Stimulated activated CD4-positive, alpha-beta T cell treated with anti-CD3 and anti-CD28 coated beads, Interleukin-15, amount 100 ng/mL, for 1 hour (primary cell): ENCODE measurements around the gene NUB1.

Experiments
- DNase-seq, 2 donors: peaks; one replicate each; pipeline ENCODE4 v3.0.0-alpha.2; 2020; ENCODE audit warnings: low read depth in 1 of 2, low spot score in 1 of 2

The NUB1 gene

DNA sequence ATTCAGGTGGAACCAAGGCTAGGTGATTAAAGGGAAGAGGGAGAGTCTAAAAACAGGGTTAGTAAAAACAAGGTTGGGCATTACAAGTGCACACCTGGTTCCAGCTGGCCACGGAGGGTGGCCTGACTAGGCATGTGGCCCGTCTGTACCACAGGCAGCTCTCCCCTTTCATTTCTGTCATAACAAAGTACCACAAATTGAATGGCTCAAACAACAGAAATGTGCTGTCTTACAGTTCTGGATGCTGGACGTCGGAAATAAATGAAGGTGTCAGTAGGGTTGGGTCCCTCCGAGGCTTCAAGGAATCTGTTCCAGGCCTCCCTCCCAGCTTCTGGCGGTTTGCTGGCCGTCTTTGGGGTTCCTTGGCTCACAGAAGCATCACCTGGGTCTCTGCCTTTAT is 81.6 kb downstream of the NUB1 start:
- no peak for DNase-seq

DNA sequence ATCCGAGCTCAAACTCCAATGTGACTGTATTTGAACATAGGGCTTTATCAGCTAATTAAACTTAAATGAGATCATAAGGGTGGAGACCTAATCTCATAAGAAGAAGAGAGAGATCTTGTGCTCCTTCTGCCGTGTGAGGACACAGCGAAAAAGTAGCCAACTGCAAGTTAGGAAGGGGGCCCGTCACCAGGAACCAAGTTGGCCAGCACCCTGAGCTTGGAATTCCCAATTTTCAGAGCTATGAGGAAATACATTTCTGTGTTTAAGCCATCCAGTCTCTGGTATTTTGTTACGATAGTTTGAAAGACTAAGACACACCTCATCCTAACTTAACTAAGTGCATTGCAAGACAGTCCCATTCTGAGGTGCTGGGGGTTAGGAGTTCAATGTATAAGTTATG is 82.3 kb downstream of the NUB1 start:
- DNase-seq: no peak

DNA sequence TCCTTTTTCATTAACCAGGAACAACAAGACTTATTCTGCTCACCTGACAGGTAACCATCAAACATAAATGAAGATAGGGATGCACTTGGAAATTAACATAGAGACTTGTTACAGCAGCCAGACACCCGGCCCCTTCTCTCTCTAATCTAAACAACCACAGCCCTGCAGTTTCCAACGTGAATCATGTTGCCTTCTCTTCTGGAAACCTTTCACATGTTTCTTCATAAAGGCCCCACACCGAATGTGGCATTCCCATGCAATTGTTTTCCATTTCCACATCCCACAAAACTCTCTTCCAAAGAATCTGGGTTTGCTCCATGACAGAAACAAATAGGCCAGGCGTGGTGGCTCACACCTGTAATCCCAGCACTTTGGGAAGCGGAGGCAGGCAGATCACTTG is 83.2 kb downstream of the NUB1 start:
- DNase-seq: no peak

DNA sequence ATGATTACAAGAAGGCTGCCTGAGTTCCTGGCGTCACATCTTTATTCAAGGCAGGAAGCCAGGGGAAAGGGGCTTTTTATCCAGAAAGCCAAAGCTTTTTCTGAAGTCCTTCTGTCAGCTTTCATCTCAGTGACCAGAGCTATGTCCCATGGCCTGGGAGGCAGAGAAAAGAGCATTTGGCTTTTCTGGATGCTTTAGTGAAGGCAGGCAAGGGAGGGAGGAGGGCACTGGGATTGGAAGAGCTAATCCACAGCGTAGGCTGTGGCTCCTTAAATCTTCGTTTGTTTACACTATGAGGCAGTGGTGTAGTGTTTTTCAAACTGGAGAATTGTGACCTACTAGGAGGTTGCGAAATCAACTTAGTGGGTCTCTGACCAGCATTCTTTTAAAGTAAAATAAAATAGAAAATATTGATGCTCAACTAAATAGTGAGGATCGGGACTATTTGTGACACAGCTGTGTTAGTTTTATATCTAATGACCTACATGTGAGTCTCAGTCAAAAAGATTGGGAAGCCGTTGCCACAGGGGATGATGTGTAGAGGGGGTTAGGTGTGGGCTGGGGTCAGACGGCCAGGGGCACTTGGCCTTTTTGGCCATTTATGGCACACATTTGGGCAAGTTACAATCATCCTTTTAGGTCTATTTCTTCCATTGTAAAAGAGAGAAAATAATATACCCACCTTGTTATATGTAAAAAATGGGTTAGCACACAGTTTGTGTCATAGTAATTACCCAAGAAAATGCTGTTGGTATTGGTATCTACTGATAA is 84.2 kb downstream of the NUB1 start:
- DNase-seq: no peak

DNA sequence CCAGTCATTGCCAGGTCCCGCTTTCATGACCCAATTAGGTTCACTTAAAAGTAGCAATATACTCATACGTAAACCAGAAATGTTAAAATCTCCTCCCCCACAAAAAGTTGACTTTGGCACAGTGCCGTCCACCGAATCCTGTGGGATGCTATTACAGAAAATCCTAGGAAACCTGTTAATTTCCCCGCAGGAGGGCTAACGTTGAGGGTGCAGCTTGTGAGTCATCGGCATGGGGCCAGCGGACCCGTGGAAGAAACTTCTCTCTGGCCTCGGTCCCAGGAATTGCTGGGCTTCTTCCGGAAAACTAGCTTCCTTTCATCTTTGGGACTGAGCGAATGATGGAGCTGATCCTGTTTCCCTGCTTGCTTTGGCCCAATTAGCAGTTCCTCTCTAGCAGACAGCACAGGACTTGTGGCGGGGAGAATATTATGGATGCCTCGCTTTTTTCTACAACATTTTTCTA is 84.9 kb downstream of the NUB1 start:
- DNase-seq: no peak

DNA sequence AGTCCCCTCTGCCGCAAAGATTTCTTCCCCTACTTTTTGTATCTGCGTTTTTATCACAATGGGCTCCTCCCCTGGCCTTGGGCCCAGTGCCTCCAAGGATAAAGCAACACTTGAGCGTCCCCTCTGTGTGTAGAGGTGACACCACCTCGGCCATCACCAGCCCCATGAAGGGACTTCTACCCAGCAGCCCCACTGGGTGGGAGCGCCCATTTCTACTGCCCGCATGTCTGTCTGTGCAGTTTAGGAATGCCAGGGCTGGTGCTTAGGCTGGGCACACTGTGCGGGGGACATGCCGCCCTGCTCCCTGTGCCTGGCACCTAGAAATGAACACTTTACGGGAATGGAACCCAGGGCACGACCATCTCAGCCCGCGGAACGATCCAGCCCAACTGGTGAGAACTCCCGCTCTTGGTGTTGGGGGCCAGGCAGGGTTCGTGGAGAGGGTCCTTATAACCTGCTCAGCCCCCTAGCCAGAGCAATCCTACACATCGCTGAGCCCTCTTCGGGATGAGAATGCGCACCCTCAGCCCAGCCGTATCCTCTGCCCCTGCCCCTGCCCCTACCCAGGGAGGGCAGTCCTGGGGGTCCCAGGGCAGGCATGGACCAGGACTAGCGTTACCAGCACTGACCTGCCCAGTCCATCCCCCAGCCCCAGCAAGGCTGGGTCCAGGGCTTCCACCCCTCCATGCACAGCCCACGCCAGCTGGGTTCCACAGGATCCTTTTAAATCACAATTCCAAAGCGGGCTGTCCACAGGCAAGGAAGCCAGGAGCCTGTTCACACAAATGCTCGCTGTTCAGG is 85.5 kb downstream of the NUB1 start:
- no peak for DNase-seq

DNA sequence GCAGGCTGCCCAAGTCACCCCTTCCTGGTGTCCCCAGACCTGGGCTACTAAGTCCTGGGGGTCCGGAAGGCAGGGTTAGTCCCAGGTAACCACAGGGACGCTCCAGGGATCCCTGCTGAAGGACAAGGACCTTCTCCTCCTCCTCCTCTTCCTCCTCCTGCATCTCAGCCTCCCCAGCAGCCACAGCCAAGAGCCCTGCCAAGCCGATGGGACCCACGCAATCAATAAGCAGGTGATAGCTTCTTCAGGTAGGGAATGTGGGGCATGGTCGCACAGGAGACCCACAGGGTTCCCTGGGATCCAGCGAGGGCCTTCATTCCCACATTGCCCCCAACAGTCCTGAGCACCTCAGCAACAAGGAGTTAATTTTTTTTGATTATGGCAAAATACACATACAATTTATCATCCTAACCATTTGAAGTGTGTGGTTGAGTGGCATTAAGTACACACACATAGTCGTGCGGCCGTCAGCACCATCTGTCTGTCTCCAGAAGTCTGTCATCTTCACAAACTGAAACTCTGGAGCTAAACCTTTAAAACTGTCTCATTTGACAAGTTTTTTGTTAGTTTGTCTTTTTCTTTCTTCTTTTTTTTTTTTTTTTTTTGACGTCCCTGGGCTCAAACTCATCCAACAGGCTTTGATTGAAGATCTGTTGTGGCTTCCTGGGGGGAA is 86.2 kb downstream of the NUB1 start:
- no peak for DNase-seq
